Measurements from ENCODE around the gene ZNF506.

DNA sequence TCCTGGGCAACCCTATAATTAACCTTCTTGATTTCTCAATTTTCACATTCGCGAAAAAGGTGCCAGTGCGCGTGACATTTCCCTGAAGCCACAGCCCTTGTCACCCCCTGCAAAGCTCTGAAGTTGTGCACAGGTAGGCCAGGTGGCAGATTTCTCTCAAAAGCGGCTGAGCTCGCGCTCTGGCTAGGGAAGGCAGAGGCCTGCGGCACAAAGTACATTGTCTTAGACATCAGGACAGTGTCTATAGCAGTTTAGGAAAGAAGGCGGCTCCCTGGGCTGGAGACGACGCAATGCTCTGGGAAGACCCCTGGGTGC, 45.7 kb downstream of the ZNF506 start:
- TF ChIP-seq, protein P1, sequence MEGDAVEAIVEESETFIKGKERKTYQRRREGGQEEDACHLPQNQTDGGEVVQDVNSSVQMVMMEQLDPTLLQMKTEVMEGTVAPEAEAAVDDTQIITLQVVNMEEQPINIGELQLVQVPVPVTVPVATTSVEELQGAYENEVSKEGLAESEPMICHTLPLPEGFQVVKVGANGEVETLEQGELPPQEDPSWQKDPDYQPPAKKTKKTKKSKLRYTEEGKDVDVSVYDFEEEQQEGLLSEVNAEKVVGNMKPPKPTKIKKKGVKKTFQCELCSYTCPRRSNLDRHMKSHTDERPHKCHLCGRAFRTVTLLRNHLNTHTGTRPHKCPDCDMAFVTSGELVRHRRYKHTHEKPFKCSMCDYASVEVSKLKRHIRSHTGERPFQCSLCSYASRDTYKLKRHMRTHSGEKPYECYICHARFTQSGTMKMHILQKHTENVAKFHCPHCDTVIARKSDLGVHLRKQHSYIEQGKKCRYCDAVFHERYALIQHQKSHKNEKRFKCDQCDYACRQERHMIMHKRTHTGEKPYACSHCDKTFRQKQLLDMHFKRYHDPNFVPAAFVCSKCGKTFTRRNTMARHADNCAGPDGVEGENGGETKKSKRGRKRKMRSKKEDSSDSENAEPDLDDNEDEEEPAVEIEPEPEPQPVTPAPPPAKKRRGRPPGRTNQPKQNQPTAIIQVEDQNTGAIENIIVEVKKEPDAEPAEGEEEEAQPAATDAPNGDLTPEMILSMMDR (IDR thresholded peaks at IDR 0.05): no peak
- TF ChIP-seq POLR2A (IDR thresholded peaks at IDR 0.05): no peak
- TF ChIP-seq EP300 (IDR thresholded peaks at IDR 0.05): no peak
